ENCODE results near the gene KIF26B. TPM values are rescaled to one million over a fixed set of nuclear protein-coding genes. Genes with fewer than 3 reads are reported as not detected.

Gene KIF26B
- total and polyA plus RNA-seq, 10 of the 15 experiments (the other 5 are each of a cell fraction or from before 2014, with no cell fraction given) = 0.35 to 11.6 (median 2.2) TPM

DNA sequence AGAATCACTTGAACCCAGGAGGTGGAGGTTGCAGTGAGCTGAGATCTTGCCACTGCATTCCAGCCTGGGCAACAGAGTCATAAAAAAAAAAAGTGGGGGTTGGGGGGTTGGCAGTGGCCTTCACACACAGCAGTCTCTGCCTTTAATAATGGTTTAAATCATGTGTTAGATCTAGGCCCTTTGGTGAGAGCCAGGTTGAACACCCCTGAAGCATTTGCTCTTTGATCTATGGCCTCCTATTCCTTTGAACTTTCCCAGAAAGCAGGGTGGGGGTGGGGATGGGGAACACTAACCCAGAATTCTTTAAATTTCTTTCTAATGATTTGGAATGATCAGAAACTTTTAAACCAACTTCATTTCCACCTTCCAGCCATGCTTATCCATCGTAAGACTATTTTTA is 313.0 kb downstream of the KIF26B start:
- Histone ChIP-seq H2AFZ (ENCODE audit: control insufficient read depth, low read depth, low read length) (no peak overlapping the region), H3K27me3 (replicated peaks in 1 of 2; ENCODE audit: control insufficient read depth in 2 of 2, insufficient read depth in 2 of 2, low read length in 1 of 2) (no peaks in the 10 kb centered on the region), H3K79me2 (ENCODE audit: control insufficient read depth, insufficient read depth, low read length) (no peaks in the 10 kb centered on the region), H3K4me2 (ENCODE audit: control insufficient read depth, insufficient read depth) (no peak overlapping the region), H4K20me1 (ENCODE audit: control insufficient read depth, insufficient read depth) (no peaks in the 10 kb centered on the region), H3K4me1 (ENCODE audit: control insufficient read depth, insufficient read depth, low read length) (no peaks in the 10 kb centered on the region), H3K9ac (ENCODE audit: control insufficient read depth, insufficient read depth, low read length) (no peak overlapping the region), H3K27ac (ENCODE audit: control insufficient read depth, insufficient read depth) (no peak overlapping the region), H3K9me3 (replicated peaks; ENCODE audit: control insufficient read depth, insufficient read depth, low read length) (no peaks in the 10 kb centered on the region), H3K36me3 (ENCODE audit: control insufficient read depth in 2 of 2, insufficient read depth in 2 of 2, low read length in 1 of 2) (no peaks in the 10 kb centered on the region), H3K4me3 (no peak overlapping the region)
- RAD21 ChIA-PET (ENCODE audit: unreplicated experiment) = no interaction called here
- CTCF ChIA-PET = no interaction called here
- ATAC-seq (no peak), FAIRE-seq (no peak), DNase-seq (ENCODE audit: low read depth, low spot score) (no peak)
- intact Hi-C loops (cut with micrococcal nuclease; ENCODE audit: unreplicated experiment) (no loop called here), in situ Hi-C loops (cut with MboI) (no loop called here)
- POLR2A ChIA-PET = no interaction called here
- no TSS peak for BruUV-seq (replicated peaks)
- SMC1A ChIA-PET (ENCODE audit: uncharacterized antibody, unreplicated experiment) = no interaction called here
- 29% methylated on average over 1 of the region's 1 CpG for WGBS (ENCODE audit: insufficient coverage, insufficient replicate concordance, low lambda C conversion rate, missing lambda C conversion rate)
- TF ChIP-seq CBFB (IDR thresholded peaks at IDR 0.05; ENCODE audit: low read depth) (no peak), MXI1 (IDR thresholded peaks at IDR 0.05; ENCODE audit: low read depth, low read length) (no peak), CEBPB (IDR thresholded peaks at IDR 0.05; ENCODE audit: borderline replicate concordance in 1 of 2, low read depth in 2 of 2, low read length in 2 of 2) (no peak), EZH2 (IDR thresholded peaks at IDR 0.05; ENCODE audit: borderline replicate concordance, control insufficient read depth, low read depth, low read length) (no peak), RBBP5 (conservative IDR thresholded peaks at IDR 0.05) (no peak), NR2C2 (IDR thresholded peaks at IDR 0.05; ENCODE audit: borderline replicate concordance, control insufficient read depth, insufficient read length, low read depth) (no peak), SREBF2 (IDR thresholded peaks at IDR 0.05; ENCODE audit: low read length) (no peak), ZNF592 (IDR thresholded peaks at IDR 0.05) (no peak)
- TF ChIP-seq, protein P1, sequence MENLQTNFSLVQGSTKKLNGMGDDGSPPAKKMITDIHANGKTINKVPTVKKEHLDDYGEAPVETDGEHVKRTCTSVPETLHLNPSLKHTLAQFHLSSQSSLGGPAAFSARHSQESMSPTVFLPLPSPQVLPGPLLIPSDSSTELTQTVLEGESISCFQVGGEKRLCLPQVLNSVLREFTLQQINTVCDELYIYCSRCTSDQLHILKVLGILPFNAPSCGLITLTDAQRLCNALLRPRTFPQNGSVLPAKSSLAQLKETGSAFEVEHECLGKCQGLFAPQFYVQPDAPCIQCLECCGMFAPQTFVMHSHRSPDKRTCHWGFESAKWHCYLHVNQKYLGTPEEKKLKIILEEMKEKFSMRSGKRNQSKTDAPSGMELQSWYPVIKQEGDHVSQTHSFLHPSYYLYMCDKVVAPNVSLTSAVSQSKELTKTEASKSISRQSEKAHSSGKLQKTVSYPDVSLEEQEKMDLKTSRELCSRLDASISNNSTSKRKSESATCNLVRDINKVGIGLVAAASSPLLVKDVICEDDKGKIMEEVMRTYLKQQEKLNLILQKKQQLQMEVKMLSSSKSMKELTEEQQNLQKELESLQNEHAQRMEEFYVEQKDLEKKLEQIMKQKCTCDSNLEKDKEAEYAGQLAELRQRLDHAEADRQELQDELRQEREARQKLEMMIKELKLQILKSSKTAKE (IDR thresholded peaks at IDR 0.05; ENCODE audit: low read depth, poor library complexity, severe bottlenecking) = no peak
- TF ChIP-seq, protein P2, sequence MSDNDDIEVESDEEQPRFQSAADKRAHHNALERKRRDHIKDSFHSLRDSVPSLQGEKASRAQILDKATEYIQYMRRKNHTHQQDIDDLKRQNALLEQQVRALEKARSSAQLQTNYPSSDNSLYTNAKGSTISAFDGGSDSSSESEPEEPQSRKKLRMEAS (IDR thresholded peaks at IDR 0.05; ENCODE audit: low read depth, low read length) = no peak
- TF ChIP-seq, protein P3, sequence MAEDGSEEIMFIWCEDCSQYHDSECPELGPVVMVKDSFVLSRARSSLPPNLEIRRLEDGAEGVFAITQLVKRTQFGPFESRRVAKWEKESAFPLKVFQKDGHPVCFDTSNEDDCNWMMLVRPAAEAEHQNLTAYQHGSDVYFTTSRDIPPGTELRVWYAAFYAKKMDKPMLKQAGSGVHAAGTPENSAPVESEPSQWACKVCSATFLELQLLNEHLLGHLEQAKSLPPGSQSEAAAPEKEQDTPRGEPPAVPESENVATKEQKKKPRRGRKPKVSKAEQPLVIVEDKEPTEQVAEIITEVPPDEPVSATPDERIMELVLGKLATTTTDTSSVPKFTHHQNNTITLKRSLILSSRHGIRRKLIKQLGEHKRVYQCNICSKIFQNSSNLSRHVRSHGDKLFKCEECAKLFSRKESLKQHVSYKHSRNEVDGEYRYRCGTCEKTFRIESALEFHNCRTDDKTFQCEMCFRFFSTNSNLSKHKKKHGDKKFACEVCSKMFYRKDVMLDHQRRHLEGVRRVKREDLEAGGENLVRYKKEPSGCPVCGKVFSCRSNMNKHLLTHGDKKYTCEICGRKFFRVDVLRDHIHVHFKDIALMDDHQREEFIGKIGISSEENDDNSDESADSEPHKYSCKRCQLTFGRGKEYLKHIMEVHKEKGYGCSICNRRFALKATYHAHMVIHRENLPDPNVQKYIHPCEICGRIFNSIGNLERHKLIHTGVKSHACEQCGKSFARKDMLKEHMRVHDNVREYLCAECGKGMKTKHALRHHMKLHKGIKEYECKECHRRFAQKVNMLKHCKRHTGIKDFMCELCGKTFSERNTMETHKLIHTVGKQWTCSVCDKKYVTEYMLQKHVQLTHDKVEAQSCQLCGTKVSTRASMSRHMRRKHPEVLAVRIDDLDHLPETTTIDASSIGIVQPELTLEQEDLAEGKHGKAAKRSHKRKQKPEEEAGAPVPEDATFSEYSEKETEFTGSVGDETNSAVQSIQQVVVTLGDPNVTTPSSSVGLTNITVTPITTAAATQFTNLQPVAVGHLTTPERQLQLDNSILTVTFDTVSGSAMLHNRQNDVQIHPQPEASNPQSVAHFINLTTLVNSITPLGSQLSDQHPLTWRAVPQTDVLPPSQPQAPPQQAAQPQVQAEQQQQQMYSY (CRISPR knock-in tag; IDR thresholded peaks at IDR 0.05) = no peak
